Right lobe of liver (tissue), 6 donors: ENCODE results near the gene ZNF787. TPM values are rescaled to one million over a fixed set of nuclear protein-coding genes. Genes with fewer than 3 reads are reported as not detected.

Experiments used
- ATAC-seq, 4 donors: fragments of 200-7000 bp; cut with Tn5 transposase; one replicate each; pipeline ENCODE4 v1.9.1; 2020; ENCODE audit warnings: mild to moderate bottlenecking in 4 of 4, moderate library complexity in 4 of 4
- DNase-seq, 3 donors: peaks; one replicate each; pipeline ENCODE4 v3.0.0-alpha.2; 2020
- H3K27ac ChIP-seq, 3 donors: fragments of 200-600 bp; one replicate each; pipeline ENCODE4 v1.8.0; 2022
- H3K27me3 ChIP-seq, 2 donors: fragments of 200-600 bp; one replicate each; pipeline ENCODE4 v1.8.0; 2022
- H3K36me3 ChIP-seq, 4 donors: fragments of 200-600 bp; sonication (generic) in 1 of 4; one replicate each; pipeline versions ENCODE4 v1.5.1 to v1.8.0; 2017 to 2022; ENCODE audit warnings: control low read depth in 1 of 4
- H3K4me1 ChIP-seq, 4 donors: fragments of 200-600 bp; sonication (generic) in 1 of 4; one replicate each; pipeline versions ENCODE4 v1.5.1 to v1.8.0; 2017 to 2022; ENCODE audit warnings: control low read depth in 1 of 4
- H3K4me3 ChIP-seq, 3 donors: fragments of 200-600 bp; one replicate each; pipeline ENCODE4 v1.8.0; 2022
- H3K9me3 ChIP-seq, 4 donors: fragments of 200-600 bp; sonication (generic) in 1 of 4; one replicate each; pipeline versions ENCODE4 v1.5.1 to v1.8.0; 2017 to 2022; ENCODE audit warnings: control low read depth in 1 of 4
- POLR2A ChIP-seq: fragments of 450-650 bp; IDR thresholded peaks from one replicate; pipeline ENCODE4 v1.6.1; 2017; ENCODE audit warnings: antibody characterized with exemption, mild to moderate bottlenecking
- WGBS: methylation state at CpG from one replicate; pipeline ENCODE4 v1.1.6; 2018; ENCODE audit warnings: low coverage, low lambda C conversion rate; ENCODE audit not compliant: insufficient coverage; ENCODE audit errors: missing lambda C conversion rate; 5-methylcytosine and 5-hydroxymethylcytosine counted together
- intact Hi-C, 2 donors: fragments of 100-400 bp; cut with DNase I; formaldehyde crosslinking; loops; one replicate each; pipeline versions ENCODE4 v1.11.2 to v1.14.1; 2022
- total RNA-seq, 6 experiments: library from RNA; depleted of rRNA in 2 of 6; stranded (reverse); fragments of >200 nt in 2 of 6; fragmentation: NEBNext Ultra II Directional in 3 of 6; extraction: Animal tissue kit (Norgen Biotek cat#: 25700) in 3 of 6; gene quantifications; one replicate each; pipeline versions ENCODE4 v1.1.0 to v1.2.4, GENCODE V29; 2016 to 2023
- TF ChIP-seq, protein P1 (sequence below), 4 donors: fragments of 200-600 bp in 3 of 4; fragments of 450-650 bp in 1 of 4; IDR thresholded peaks; one replicate each; pipeline versions ENCODE4 v1.5.1 to v1.8.0; 2016 to 2022; ENCODE audit warnings: antibody characterized with exemption in 4 of 4, mild to moderate bottlenecking in 2 of 4
- donor health status: DM: no; HTN: yes; CAD: no.
- donor health status: DM: no; HTN: no; CAD: no.
- donor health status: DM: no; HTN: no; CAD: no.
- donor health status: DM: no; HTN: yes; CAD: no.
- donor health status: DM: no; HTN: yes; CAD: no.

Gene ZNF787
- total RNA-seq, 6 experiments from 2014 or later, result 15.8 to 26.0 (median 22.5) TPM

DNA sequence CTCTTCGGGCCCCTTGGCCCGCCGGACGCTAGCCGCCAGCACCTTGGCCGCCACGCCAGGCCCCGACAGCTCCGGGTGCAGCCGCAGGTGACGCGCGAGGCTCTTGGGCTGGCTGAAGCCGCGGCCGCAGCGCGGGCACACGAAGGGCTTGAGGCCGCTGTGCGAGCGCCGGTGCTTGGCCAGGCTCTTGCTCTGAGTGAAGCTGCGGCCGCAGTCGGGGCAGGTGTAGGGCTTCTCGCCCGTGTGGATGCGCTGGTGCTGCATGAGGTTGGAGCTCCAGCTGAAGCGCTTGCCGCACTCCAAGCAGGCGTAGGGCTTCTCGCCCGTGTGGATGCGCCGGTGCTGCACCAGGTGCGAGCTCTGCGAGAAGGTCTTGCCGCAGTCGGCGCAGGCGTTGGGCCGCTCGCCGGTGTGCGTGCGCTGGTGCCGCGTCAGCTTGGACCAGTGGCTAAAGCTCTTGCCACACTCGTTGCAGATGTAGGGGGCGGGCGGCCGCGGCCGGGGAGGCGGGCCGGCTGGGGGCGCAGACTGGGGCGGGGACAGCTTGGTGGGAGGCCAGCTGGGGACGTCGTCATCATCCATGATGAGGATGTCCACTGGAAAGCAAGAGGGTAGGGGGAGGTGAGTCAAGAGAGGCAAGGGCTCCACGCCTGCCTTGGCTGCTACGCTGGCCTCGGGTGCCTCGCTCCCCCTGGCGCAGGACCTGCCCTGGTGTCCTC lies 32.4 kb downstream of the ZNF787 start:
- no peaks in the 10 kb centered on the region for H3K9me3 ChIP-seq
- ATAC-seq (no peak), DNase-seq (no peak)
- H3K4me3 ChIP-seq, result no peak overlapping the region
- TF ChIP-seq, protein P1, sequence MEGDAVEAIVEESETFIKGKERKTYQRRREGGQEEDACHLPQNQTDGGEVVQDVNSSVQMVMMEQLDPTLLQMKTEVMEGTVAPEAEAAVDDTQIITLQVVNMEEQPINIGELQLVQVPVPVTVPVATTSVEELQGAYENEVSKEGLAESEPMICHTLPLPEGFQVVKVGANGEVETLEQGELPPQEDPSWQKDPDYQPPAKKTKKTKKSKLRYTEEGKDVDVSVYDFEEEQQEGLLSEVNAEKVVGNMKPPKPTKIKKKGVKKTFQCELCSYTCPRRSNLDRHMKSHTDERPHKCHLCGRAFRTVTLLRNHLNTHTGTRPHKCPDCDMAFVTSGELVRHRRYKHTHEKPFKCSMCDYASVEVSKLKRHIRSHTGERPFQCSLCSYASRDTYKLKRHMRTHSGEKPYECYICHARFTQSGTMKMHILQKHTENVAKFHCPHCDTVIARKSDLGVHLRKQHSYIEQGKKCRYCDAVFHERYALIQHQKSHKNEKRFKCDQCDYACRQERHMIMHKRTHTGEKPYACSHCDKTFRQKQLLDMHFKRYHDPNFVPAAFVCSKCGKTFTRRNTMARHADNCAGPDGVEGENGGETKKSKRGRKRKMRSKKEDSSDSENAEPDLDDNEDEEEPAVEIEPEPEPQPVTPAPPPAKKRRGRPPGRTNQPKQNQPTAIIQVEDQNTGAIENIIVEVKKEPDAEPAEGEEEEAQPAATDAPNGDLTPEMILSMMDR (IDR thresholded peaks at IDR 0.05), result no peak
- TF ChIP-seq POLR2A, result no peak
- H3K27ac ChIP-seq, result no peak overlapping the region
- intact Hi-C loops, result loop anchor here in 1 of 2 donors (10.0 kb wide), 1 partner anchor 236 kb away; no protein-coding TSS in a partner anchor
- no peaks in the 10 kb centered on the region for H3K4me1 ChIP-seq
- WGBS, result 97% methylated on average over 14 of the region's 66 CpGs
- no peaks in the 10 kb centered on the region for H3K27me3 ChIP-seq
- H3K36me3 ChIP-seq, result peaks cover 0 to 17% (median 7%) of the 10 kb centered on the region in 4 donors

DNA sequence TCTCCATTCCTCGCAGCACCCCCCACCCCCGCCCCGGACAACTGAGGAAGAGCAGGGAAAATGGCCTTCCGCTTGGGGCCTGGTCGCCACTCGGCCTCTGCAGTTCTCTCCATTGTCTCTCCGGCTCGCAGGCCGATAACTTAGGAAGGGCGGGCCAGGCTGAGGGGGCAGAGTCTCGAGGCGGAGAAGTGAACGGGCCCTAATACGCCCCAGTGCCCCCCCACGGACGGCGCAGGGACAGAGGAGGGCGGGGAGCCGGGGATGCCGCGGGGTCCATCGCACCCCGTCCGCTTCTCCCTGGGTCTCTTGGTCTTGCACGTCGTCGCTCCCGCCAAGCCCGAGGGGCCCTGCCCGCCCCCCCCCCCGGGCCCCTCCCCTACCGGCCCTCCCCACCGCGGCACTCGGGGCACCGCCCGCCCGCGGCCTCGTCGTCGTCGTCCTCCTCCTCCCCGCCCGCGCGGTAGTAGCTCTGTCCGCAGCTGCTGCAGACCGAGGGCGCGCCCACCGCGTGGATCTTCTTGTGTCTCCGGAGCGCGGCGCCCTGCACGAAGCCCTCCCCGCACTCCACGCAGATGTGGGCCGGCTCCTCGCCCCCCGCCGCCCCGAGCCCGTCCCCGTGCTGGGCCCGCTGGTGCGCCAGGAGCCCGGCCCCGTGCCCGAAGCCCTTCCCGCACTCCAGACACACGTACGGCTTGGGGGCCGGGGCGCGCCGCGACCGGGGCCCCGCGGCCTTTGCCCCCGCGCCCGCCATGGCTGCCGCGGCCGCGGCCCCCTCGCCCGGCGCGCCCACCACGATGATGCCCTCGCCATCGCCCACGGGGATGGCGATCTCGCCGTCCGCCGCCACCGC lies 33.2 kb downstream of the ZNF787 start:
- H3K27ac ChIP-seq, result no peak overlapping the region
- H3K9me3 ChIP-seq, result no peaks in the 10 kb centered on the region
- no peaks in the 10 kb centered on the region for H3K4me1 ChIP-seq
- ATAC-seq (peak in 1 of 4 donors; percentile 19), DNase-seq (peak in 1 of 3 donors; percentile 50)
- no peak for TF ChIP-seq POLR2A
- TF ChIP-seq, protein P1 (IDR thresholded peaks at IDR 0.05), result no peak
- WGBS, result 90% methylated on average over 18 of the region's 104 CpGs
- intact Hi-C loops, result loop anchor here in 1 of 2 donors (10.0 kb wide), 1 partner anchor 237 kb away; no protein-coding TSS in a partner anchor
- no peak overlapping the region for H3K4me3 ChIP-seq
- no peaks in the 10 kb centered on the region for H3K27me3 ChIP-seq
- peaks cover 0 to 17% (median 4%) of the 10 kb centered on the region in 4 donors for H3K36me3 ChIP-seq

DNA sequence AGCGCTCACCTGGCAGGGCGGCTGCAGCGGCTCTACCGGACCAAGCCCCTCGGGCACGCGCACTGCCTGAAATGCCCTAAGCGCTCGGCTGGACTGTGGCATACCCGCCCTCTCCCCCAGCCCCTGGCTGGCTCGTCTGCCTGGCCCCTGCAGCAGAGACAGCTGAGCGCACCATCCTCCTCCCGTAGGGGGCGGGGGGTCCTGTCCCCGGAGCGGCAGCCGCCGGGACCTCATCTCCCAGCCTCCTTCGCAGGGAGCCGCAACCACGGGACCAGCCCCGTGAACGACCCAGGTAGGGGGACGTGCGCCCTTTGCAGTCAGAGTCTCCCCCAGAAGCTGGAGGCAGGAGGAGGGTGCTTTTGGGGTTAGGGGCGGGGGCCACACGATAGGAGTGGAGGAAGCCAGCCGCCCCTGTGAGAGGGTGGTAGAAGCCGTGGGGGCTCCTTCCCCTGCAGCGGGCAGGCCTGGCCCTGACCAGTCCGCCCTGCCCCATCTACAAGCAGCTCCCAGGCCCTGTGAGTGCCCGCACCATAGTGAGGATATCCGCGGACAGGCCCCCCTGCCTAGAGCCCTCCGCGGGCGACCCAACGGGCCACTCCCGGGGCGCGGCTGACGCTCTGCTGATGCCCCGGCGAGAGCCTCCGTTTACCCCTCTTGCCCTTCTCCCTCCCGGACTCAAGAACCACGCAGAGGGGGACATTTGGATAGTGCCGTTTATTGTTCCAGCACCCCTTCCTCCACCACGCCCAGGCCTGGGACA lies 34.2 kb downstream of the ZNF787 start:
- Histone ChIP-seq H3K9me3 (no peaks in the 10 kb centered on the region), H3K27me3 (no peaks in the 10 kb centered on the region), H3K36me3 (peaks cover 0 to 17% (median 4%) of the 10 kb centered on the region in 4 donors), H3K4me1 (no peaks in the 10 kb centered on the region), H3K4me3 (no peak overlapping the region), H3K27ac (no peak overlapping the region)
- intact Hi-C loops, result loop anchor here in 1 of 2 donors (10.0 kb wide), 1 partner anchor 238 kb away; no protein-coding TSS in a partner anchor
- TF ChIP-seq, protein P1 (IDR thresholded peaks at IDR 0.05), result no peak
- no peak for TF ChIP-seq POLR2A
- DNase-seq (peak in 1 of 3 donors; percentile 25), ATAC-seq (peak in 2 of 4 donors; percentile 6 to 10)
- WGBS, result 89% methylated on average over 11 of the region's 49 CpGs
